Astrocyte (in vitro differentiated cells and primary cell): ENCODE measurements around the gene TMEM41B. TPM values are rescaled to one million over a fixed set of nuclear protein-coding genes. Genes with fewer than 3 reads are reported as not detected.
A peak's percentile ranks its signal among the peaks of the same experiment; 100 is the strongest.
"Not testable (repeated sequence)": the region's sequence is repeated elsewhere in the genome, so short reads cannot be mapped to it uniquely, and the experiment has no call there.

Experiments used
- DNase-seq: peaks from one replicate; pipeline ENCODE4 v3.0.0-alpha.2; 2010; ENCODE audit warnings: low read depth
- FAIRE-seq: peaks from 2 replicates; lab custom pipeline; 2011; peaks lifted over from hg19 to GRCh38; lab: Jason Lieb, UNC
- H2AFZ ChIP-seq: 2 replicates; pipeline ENCODE4 v1.6.0; 2012; ENCODE audit warnings: low read depth, low read length, inconsistent platforms
- H3K27ac ChIP-seq: 2 replicates; pipeline ENCODE4 v1.5.1; 2011; ENCODE audit warnings: low read depth, low read length, inconsistent platforms
- H3K27me3 ChIP-seq: 2 replicates; pipeline ENCODE4 v1.6.0; 2011; ENCODE audit warnings: low read length, inconsistent platforms; ENCODE audit not compliant: insufficient read depth
- H3K36me3 ChIP-seq: 2 replicates; pipeline ENCODE4 v1.5.1; 2011; ENCODE audit warnings: low read length, inconsistent platforms; ENCODE audit not compliant: insufficient read depth
- H3K4me1 ChIP-seq: 2 replicates; pipeline ENCODE4 v1.5.1; 2011; ENCODE audit warnings: low read length, inconsistent platforms; ENCODE audit not compliant: insufficient read depth
- H3K4me2 ChIP-seq: 2 replicates; pipeline ENCODE4 v1.6.0; 2012; ENCODE audit warnings: low read length, inconsistent platforms
- H3K4me3 ChIP-seq: 2 replicates; pipeline ENCODE4 v1.5.1; 2011; ENCODE audit warnings: low read depth, mild to moderate bottlenecking, low read length, inconsistent platforms; ENCODE audit not compliant: insufficient read depth
- H3K79me2 ChIP-seq: 2 replicates; pipeline ENCODE4 v1.6.0; 2012; ENCODE audit warnings: mild to moderate bottlenecking, low read length, inconsistent platforms; ENCODE audit not compliant: insufficient read depth
- H3K9ac ChIP-seq: 2 replicates; pipeline ENCODE4 v1.6.0; 2012; ENCODE audit warnings: mild to moderate bottlenecking, low read length, inconsistent platforms
- H3K9me3 ChIP-seq: 2 replicates; pipeline ENCODE4 v1.5.1; 2012; ENCODE audit warnings: low read depth, mild to moderate bottlenecking, low read length, inconsistent platforms; ENCODE audit not compliant: insufficient read depth
- H4K20me1 ChIP-seq: 2 replicates; pipeline ENCODE4 v1.6.0; 2012; ENCODE audit warnings: low read length, inconsistent platforms; ENCODE audit not compliant: insufficient read depth
- H3K27ac Mint-ChIP-seq: one replicate; pipeline ENCODE4 v1.8.0; 2021; ENCODE audit warnings: mild to moderate bottlenecking, mixed read lengths; ENCODE audit not compliant: unreplicated experiment
- H3K27me3 Mint-ChIP-seq: one replicate; pipeline ENCODE4 v1.8.0; 2021; ENCODE audit warnings: low read depth, mixed read lengths; ENCODE audit not compliant: unreplicated experiment
- H3K36me3 Mint-ChIP-seq: one replicate; pipeline ENCODE4 v1.8.0; 2021; ENCODE audit warnings: low read depth, mixed read lengths; ENCODE audit not compliant: unreplicated experiment
- H3K4me1 Mint-ChIP-seq: one replicate; pipeline ENCODE4 v1.8.0; 2021; ENCODE audit warnings: low read depth, mixed read lengths; ENCODE audit not compliant: unreplicated experiment
- H3K4me3 Mint-ChIP-seq: one replicate; pipeline ENCODE4 v1.8.0; 2021; ENCODE audit warnings: mild to moderate bottlenecking, moderate library complexity, mixed read lengths; ENCODE audit not compliant: unreplicated experiment
- H3K9me3 Mint-ChIP-seq: one replicate; pipeline ENCODE4 v1.8.0; 2021; ENCODE audit warnings: mild to moderate bottlenecking, mixed read lengths; ENCODE audit not compliant: unreplicated experiment
- EZH2 ChIP-seq: IDR thresholded peaks from 2 replicates; pipeline ENCODE4 v1.6.1; 2012; ENCODE audit warnings: mild to moderate bottlenecking, low read length, inconsistent platforms; ENCODE audit not compliant: insufficient read depth
- total RNA-seq: library from RNA; stranded (reverse); gene quantifications from 2 replicates; pipeline ENCODE4 v1.2.1, GENCODE V29; 2021
- TF ChIP-seq, protein P1 (sequence below): IDR thresholded peaks from 2 replicates; pipeline ENCODE4 v1.5.1; 2011; ENCODE audit warnings: low read depth, mild to moderate bottlenecking, inconsistent platforms, low read length, moderate library complexity; ENCODE audit not compliant: insufficient read depth

Gene TMEM41B
- total RNA-seq, 1 donor from 2014 or later, result 43.8 TPM

DNA sequence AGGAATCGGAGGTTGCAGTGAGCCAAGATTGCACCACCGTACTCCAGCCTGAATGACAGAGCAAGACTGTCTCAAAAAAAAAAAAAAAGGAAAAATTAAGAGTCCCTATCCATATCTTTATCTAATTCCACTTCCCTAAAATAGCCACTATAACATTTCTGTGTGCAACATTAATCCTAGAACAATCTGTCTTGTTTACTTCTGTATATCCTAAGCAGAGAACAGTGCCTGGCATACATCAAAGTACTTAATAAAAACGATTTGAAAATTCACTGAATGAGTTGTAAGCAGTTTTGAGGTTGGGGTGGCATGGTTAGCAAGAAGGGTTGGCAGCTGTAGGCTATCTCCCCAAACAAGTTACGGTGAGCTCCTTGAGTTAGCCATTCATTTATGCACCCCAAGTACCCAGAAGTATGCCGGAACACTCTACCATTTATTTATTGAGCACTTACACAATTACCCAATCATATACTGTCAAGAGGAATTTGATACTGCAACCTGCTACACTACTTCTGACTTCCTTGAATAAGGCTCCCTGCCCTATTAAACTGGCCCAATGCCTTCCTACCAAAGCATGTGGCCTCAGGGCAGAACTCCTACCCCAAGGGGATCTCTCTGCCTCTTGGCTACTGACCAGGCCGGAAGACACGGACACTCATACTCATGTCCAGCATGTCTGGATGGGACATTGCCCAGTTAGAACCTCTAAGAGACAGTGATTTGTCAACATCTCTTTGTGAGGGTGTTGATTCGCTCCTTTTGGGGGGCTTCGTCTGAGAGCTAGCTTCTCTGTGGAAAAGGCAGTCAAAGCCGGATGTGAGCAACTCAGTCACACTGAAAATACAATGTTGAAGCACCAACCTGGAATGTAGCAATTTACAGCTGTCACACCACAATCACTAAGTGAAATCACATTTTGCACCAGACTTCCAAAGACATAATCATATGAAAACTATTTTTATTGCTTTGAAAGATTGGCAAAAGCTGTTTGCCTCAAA, 16.3 kb upstream of the TMEM41B start:
- TF ChIP-seq, protein P1, sequence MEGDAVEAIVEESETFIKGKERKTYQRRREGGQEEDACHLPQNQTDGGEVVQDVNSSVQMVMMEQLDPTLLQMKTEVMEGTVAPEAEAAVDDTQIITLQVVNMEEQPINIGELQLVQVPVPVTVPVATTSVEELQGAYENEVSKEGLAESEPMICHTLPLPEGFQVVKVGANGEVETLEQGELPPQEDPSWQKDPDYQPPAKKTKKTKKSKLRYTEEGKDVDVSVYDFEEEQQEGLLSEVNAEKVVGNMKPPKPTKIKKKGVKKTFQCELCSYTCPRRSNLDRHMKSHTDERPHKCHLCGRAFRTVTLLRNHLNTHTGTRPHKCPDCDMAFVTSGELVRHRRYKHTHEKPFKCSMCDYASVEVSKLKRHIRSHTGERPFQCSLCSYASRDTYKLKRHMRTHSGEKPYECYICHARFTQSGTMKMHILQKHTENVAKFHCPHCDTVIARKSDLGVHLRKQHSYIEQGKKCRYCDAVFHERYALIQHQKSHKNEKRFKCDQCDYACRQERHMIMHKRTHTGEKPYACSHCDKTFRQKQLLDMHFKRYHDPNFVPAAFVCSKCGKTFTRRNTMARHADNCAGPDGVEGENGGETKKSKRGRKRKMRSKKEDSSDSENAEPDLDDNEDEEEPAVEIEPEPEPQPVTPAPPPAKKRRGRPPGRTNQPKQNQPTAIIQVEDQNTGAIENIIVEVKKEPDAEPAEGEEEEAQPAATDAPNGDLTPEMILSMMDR, result no peak
- Mint-ChIP-seq H3K4me3 (no peak overlapping the region), H3K9me3 (peaks cover 1% of the 10 kb centered on the region), H3K4me1 (peaks cover 6% of the 10 kb centered on the region), H3K27ac (no peak overlapping the region), H3K27me3 (peaks cover 2% of the 10 kb centered on the region), H3K36me3 (no peaks in the 10 kb centered on the region)
- Histone ChIP-seq H2AFZ (peak overlapping the region; percentile 13), H3K4me3 (no peak overlapping the region), H3K9ac (no peak overlapping the region), H3K27me3 (no peaks in the 10 kb centered on the region), H3K4me1 (peaks cover 3% of the 10 kb centered on the region), H3K4me2 (peak overlapping the region; percentile 31), H4K20me1 (no peaks in the 10 kb centered on the region), H3K9me3 (no peaks in the 10 kb centered on the region), H3K27ac (no peak overlapping the region), H3K79me2 (no peaks in the 10 kb centered on the region), H3K36me3 (no peaks in the 10 kb centered on the region)
- peak; percentile 87 for FAIRE-seq
- DNase-seq, result peak; percentile 60

DNA sequence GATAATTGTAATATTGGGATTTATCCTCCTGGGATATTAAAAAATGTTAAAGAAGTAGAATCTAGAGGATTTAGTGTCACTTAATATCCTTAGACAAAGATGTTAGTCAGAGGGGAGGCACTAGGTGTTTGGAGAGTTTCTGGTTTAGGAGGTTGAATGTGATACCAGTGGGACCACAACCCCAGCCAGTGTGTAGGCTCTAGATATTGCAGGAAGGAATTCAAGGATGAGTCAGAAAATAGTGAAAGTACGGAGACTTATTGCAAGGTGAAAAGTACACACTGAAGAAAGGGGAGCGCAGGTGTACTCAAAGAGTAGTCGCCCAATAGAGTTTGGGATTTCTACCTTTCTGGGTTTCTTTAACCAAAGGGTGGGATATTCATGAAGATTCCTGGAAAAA, 5.7 kb upstream of the TMEM41B start:
- Mint-ChIP-seq H3K27me3 (peaks cover 4% of the 10 kb centered on the region), H3K9me3 (peaks cover 3% of the 10 kb centered on the region), H3K4me1 (peaks cover 6% of the 10 kb centered on the region), H3K4me3 (no peak overlapping the region), H3K27ac (no peak overlapping the region), H3K36me3 (no peaks in the 10 kb centered on the region)
- H3K27ac ChIP-seq, result no peak overlapping the region
- no peak overlapping the region for H3K4me2 ChIP-seq
- no peak overlapping the region for H2AFZ ChIP-seq
- no peaks in the 10 kb centered on the region for H3K36me3 ChIP-seq
- peaks cover 3% of the 10 kb centered on the region for H3K4me1 ChIP-seq
- H3K9ac ChIP-seq, result no peak overlapping the region
- FAIRE-seq (no peak), DNase-seq (no peak)
- H3K9me3 ChIP-seq, result no peaks in the 10 kb centered on the region
- H3K4me3 ChIP-seq, result no peak overlapping the region
- no peaks in the 10 kb centered on the region for H3K27me3 ChIP-seq
- TF ChIP-seq EZH2, result no peak
- TF ChIP-seq, protein P1, result no peak
- no peaks in the 10 kb centered on the region for H3K79me2 ChIP-seq
- H4K20me1 ChIP-seq, result no peaks in the 10 kb centered on the region

DNA sequence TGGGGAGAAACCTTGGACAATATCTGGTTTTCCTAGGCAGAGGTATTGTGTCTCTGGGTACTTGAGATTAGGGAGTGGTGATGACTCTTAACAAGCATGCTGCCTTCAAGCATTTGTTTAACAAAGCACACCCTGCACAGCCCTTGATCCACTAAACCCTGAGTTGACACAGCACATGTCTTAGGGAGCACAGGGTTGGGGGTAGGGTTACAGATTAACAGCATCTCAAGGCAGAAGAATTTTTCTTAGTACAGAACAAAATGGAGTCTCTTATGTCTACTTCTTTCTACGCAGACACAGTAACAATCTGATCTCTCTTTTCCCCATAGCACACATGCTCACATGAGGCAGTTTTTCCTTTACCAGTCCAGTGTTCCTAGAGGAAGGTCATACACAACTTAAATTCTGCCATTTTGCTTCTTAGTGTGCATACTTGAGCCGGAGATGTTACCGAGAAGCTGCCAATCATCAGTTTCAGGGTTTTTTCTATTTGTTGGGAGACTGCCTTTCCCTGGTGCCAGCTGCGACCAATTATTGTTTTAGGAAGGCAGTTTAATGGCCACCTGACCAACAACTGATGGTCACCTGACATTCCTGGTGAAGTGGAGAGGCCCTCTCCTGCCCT, 5.1 kb upstream of the TMEM41B start:
- FAIRE-seq, H3K4me3 Mint-ChIP-seq, H3K36me3 ChIP-seq, H3K27me3 ChIP-seq, H4K20me1 ChIP-seq, H3K79me2 ChIP-seq, H3K27me3 Mint-ChIP-seq, H3K9me3 ChIP-seq, H3K4me1 ChIP-seq, H3K9ac ChIP-seq, H3K36me3 Mint-ChIP-seq, DNase-seq, H3K27ac Mint-ChIP-seq, H3K9me3 Mint-ChIP-seq, H3K4me3 ChIP-seq, H3K4me2 ChIP-seq, H3K4me1 Mint-ChIP-seq, H2AFZ ChIP-seq, H3K27ac ChIP-seq: not testable (repeated sequence)

DNA sequence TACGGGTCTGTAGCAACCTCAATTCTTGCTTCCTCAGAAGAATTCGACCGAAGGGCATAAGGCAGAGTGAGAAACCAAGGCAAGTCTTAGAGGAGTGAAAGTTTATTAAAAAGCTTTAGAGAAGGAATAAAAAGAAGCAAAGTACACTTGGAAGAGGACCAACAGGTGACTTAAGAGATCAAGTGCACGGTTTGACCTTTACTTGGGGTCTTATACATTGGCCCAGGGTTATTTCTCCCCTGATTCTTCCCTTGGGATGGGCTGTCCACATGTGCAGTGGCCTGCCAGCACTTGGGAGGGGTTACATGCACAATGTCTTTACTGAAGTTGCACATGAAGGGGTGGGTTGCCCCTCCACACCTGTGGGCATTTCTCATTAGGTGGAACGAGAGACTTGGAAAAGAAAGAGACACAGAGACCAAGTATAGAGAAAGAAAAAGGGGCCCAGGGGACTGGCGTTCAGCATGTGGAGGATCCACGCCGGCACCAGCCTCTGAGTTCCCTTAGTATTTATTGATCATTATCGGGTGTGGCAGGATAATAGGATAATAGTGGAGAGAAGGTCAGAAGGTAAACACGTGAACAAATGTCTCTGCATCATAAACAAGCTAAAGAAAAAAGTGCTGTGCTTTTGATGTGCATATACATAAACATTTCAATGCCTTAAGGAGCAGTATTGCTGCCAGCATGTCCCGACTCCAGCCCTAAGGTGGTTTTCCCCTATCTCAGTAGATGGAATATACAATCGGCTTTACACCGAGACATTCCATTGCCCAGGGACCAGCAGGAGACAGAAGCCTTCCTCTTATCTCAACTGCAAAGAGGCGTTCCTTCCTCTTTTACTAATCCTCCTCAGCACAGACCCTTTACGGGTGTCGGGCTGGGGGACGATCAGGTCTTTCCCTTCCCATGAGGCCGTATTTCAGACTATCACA, 4.3 kb upstream of the TMEM41B start:
- not testable (repeated sequence) for H3K27ac Mint-ChIP-seq, H3K4me1 ChIP-seq, H3K27ac ChIP-seq, H3K9ac ChIP-seq, H3K27me3 Mint-ChIP-seq, H3K9me3 Mint-ChIP-seq, H3K27me3 ChIP-seq, H3K4me3 Mint-ChIP-seq, DNase-seq, H3K4me2 ChIP-seq, H4K20me1 ChIP-seq, H3K4me3 ChIP-seq, H3K4me1 Mint-ChIP-seq, H3K9me3 ChIP-seq, H3K36me3 ChIP-seq, FAIRE-seq, H3K79me2 ChIP-seq, H3K36me3 Mint-ChIP-seq, H2AFZ ChIP-seq
